GM06990 (cell line): ENCODE measurements around the gene CUL5.

Source experiments
- DNase-seq: peaks from one replicate; pipeline ENCODE4 v3.0.0-alpha.2; 2011; ENCODE audit not compliant: insufficient read length; ENCODE audit errors: extremely low read depth
- H3K27me3 ChIP-seq: replicated peaks from 2 replicates; pipeline ENCODE4 v1.6.0; 2011; ENCODE audit warnings: low read length; ENCODE audit not compliant: control insufficient read depth, insufficient read depth
- H3K36me3 ChIP-seq: 2 replicates; pipeline ENCODE4 v1.5.1; 2011; ENCODE audit warnings: low read length; ENCODE audit not compliant: control insufficient read depth, insufficient read depth
- H3K4me3 ChIP-seq: replicated peaks from 2 replicates; pipeline ENCODE4 v1.5.1; 2011; ENCODE audit warnings: low read depth, mild to moderate bottlenecking, control low read depth, low read length
- CTCF ChIP-seq: IDR thresholded peaks from 2 replicates; pipeline ENCODE4 v1.5.1; 2011; ENCODE audit warnings: low read length, control low read depth, mild to moderate bottlenecking, inconsistent platforms; ENCODE audit not compliant: insufficient read depth, poor library complexity, severe bottlenecking

CUL5 gene

GRCh38 chr11:108009497-108010370, 1.0 kb downstream of the CUL5 start:
- no peak for TF ChIP-seq CTCF
- no peaks in the 10 kb centered on the region; the same call in 1 of the 2 replicates for H3K36me3 ChIP-seq
- no peaks in the 10 kb centered on the region for H3K27me3 ChIP-seq
- H3K4me3 ChIP-seq: peak overlapping the region; percentile 76
- DNase-seq: no peak

- no peak for TF ChIP-seq CTCF
- H3K4me3 ChIP-seq: no peak overlapping the region
Observed at GRCh38 chr11:108012139-108012725, 3.5 kb downstream of the CUL5 start.

GRCh38 chr11:108016647-108017046, 7.9 kb downstream of the CUL5 start:
- no peak for DNase-seq
- H3K36me3 ChIP-seq: peaks cover 3% of the 10 kb centered on the region
- H3K4me3 ChIP-seq: no peak overlapping the region

More at GRCh38 chr11:108012139-108012725, 3.5 kb downstream of the CUL5 start:
- no peaks in the 10 kb centered on the region for H3K27me3 ChIP-seq
- no peak for DNase-seq
- H3K36me3 ChIP-seq: peaks cover 3% of the 10 kb centered on the region

GRCh38 chr11:108018708-108019107, 10.0 kb downstream of the CUL5 start:
- DNase-seq: no peak
- Histone ChIP-seq H3K4me3 (no peak overlapping the region), H3K27me3 (no peaks in the 10 kb centered on the region), H3K36me3 (peaks cover 3% of the 10 kb centered on the region)
- TF ChIP-seq CTCF: no peak

More at GRCh38 chr11:108016647-108017046, 7.9 kb downstream of the CUL5 start:
- no peaks in the 10 kb centered on the region for H3K27me3 ChIP-seq
- TF ChIP-seq CTCF: no peak

GRCh38 chr11:108019870-108020540, 11.3 kb downstream of the CUL5 start:
- no peaks in the 10 kb centered on the region for H3K27me3 ChIP-seq
- peaks cover 3% of the 10 kb centered on the region for H3K36me3 ChIP-seq
- H3K4me3 ChIP-seq: no peak overlapping the region
- TF ChIP-seq CTCF: no peak
- no peak for DNase-seq
